Cardiac fibroblast (primary cell): ENCODE data around the gene SH3RF2.

Experiments used
- DNase-seq, 2 donors: peaks; one replicate each; pipeline versions ENCODE4 v3.0.0 to v3.0.0-alpha.2; 2010; ENCODE audit warnings: low read depth in 2 of 2
- H3K4me3 ChIP-seq, 2 donors: replicated peaks in 1 of 2; 1 replicate in 1 of 2; 2 replicates in 1 of 2; pipeline ENCODE4 v1.5.1; 2011; ENCODE audit warnings: low read depth in 2 of 2, low read length in 2 of 2, mild to moderate bottlenecking in 2 of 2, moderate library complexity in 1 of 2
- CTCF ChIP-seq: IDR thresholded peaks from one replicate; pipeline ENCODE4 v1.5.1; 2011; ENCODE audit warnings: low read depth, mild to moderate bottlenecking, low read length, inconsistent platforms

The SH3RF2 gene

GRCh38 chr5:146016764-146017484, 80.5 kb downstream of the SH3RF2 start:
- peak; percentile 10 to 60 for DNase-seq
- no peak for TF ChIP-seq CTCF
- no peak overlapping the region for H3K4me3 ChIP-seq

GRCh38 chr5:146018514-146019375, 82.4 kb downstream of the SH3RF2 start:
- no peak for TF ChIP-seq CTCF
- H3K4me3 ChIP-seq: no peak overlapping the region
- no peak for DNase-seq

GRCh38 chr5:146020100-146020499, 83.7 kb downstream of the SH3RF2 start:
- no peak for TF ChIP-seq CTCF
- no peak for DNase-seq

GRCh38 chr5:146024034-146024433, 87.7 kb downstream of the SH3RF2 start:
- no peak for TF ChIP-seq CTCF
- no peak for DNase-seq
- no peak overlapping the region for H3K4me3 ChIP-seq

More at GRCh38 chr5:146020100-146020499, 83.7 kb downstream of the SH3RF2 start:
- no peak overlapping the region for H3K4me3 ChIP-seq

- no peak for TF ChIP-seq CTCF
These were observed 88.8 kb downstream of the SH3RF2 start for GRCh38 chr5:146025114-146025680.

GRCh38 chr5:146025681-146026080, 89.3 kb downstream of the SH3RF2 start:
- no peak overlapping the region for H3K4me3 ChIP-seq
- no peak for DNase-seq
- no peak for TF ChIP-seq CTCF

More at GRCh38 chr5:146025114-146025680, 88.8 kb downstream of the SH3RF2 start:
- no peak overlapping the region for H3K4me3 ChIP-seq
- peak in 1 of 2 donors; percentile 11 for DNase-seq
